ENCODE data around the gene PRPS1. TPM values are rescaled to one million over a fixed set of nuclear protein-coding genes. Genes with fewer than 3 reads are reported as not detected.

Gene PRPS1
- total and polyA plus RNA-seq, 2 of the 13 experiments (the other 11 are each of a cell fraction or from before 2014, with no cell fraction given), result 33.7 to 54.4 TPM

DNA sequence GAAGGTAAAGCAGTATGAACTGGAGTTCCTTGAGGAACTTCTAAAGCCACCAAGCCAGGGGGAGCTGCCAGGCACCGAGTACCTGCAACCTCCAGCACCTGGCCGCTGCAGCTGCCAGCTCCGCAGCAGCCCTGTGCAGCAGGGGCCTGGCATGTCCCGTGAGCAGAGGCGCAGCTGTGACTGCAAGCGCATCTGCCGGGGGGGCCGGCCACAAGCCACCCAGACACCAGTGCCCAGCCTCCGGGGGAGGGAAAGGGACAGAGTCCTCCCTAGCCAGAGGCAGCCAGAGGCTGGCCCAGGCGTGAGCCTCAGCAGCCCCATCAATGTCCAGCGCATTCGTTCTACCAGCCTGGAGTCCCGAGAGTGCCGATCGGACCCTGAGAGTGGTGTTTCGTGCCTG is 26.6 kb upstream of the PRPS1 start:
- CTCF ChIA-PET (ENCODE audit: low intra/inter-chr PET ratio, low total read pairs), result no interaction called here
- Histone ChIP-seq H3K4me2 (ENCODE audit: low read depth, low read length) (no peak overlapping the region), H3K27me3 (ENCODE audit: control insufficient read depth in 1 of 2, insufficient read depth in 2 of 2, low read length in 2 of 2) (no peaks in the 10 kb centered on the region; a peak in 1 of 5 replicates), H3K79me2 (ENCODE audit: insufficient read depth, low read length) (no peaks in the 10 kb centered on the region), H3K27ac (ENCODE audit: extremely low read length, insufficient read depth, low read length) (no peak overlapping the region), H3K4me1 (ENCODE audit: insufficient read depth, low read length) (no peaks in the 10 kb centered on the region), H3K4me3 (replicated peaks in 1 of 3; ENCODE audit: insufficient read depth in 1 of 3, low read depth in 2 of 3, low read length in 3 of 3) (no peak overlapping the region), H3K9ac (ENCODE audit: insufficient read depth, low read depth, low read length) (no peak overlapping the region), H3K9me3 (ENCODE audit: low read length) (no peaks in the 10 kb centered on the region), H3K36me3 (replicated peaks in 1 of 2; ENCODE audit: control insufficient read depth in 1 of 2, insufficient read depth in 2 of 2, low read length in 2 of 2) (no peaks in the 10 kb centered on the region), H2AFZ (ENCODE audit: low read length) (no peak overlapping the region), H4K20me1 (ENCODE audit: insufficient read depth, low read length) (no peaks in the 10 kb centered on the region)
- no TSS peak for BruUV-seq (replicated peaks)
- POLR2A ChIA-PET, result no interaction called here
- in situ Hi-C loops (cut with HindIII; ENCODE audit: extremely low pct_ligation_motif_present, low pct_unique_long_range_greater_than_20kb), result no loop called here
- ATAC-seq (no peak), DNase-seq (ENCODE audit: low spot score) (no peak), FAIRE-seq (no peak)
- no peak for TF ChIP-seq AKAP8 (CRISPR knock-in tag; IDR thresholded peaks at IDR 0.05)
- no peak for TF ChIP-seq CEBPB (IDR thresholded peaks at IDR 0.05; ENCODE audit: borderline replicate concordance, low read depth, low read length)
- no peak for TF ChIP-seq CBFB (CRISPR knock-in tag; IDR thresholded peaks at IDR 0.05)
- TF ChIP-seq PHF20 (CRISPR knock-in tag; IDR thresholded peaks at IDR 0.05), result no peak
- TF ChIP-seq ZNF264 (CRISPR knock-in tag; IDR thresholded peaks at IDR 0.05), result no peak
- TF ChIP-seq MAFF (IDR thresholded peaks at IDR 0.05; ENCODE audit: low read depth, low read length), result no peak
- TF ChIP-seq ZNF136 (CRISPR knock-in tag; IDR thresholded peaks at IDR 0.05; ENCODE audit: low read depth), result no peak
- no peak for TF ChIP-seq CTCF (CRISPR knock-in tag; IDR thresholded peaks at IDR 0.05)
- no peak for TF ChIP-seq ZSCAN5A (CRISPR knock-in tag; IDR thresholded peaks at IDR 0.05; ENCODE audit: borderline replicate concordance)
- TF ChIP-seq ZNF782 (CRISPR knock-in tag; IDR thresholded peaks at IDR 0.05; ENCODE audit: borderline replicate concordance), result no peak
- TF ChIP-seq PCBP2 (optimal IDR thresholded peaks at IDR 0.05; ENCODE audit: low read depth, low read length, poor library complexity, severe bottlenecking), result no peak
- TF ChIP-seq NFRKB (IDR thresholded peaks at IDR 0.05), result no peak
- no peak for TF ChIP-seq ZNF710 (CRISPR knock-in tag; IDR thresholded peaks at IDR 0.05; ENCODE audit: borderline replicate concordance)
- TF ChIP-seq HNRNPL (IDR thresholded peaks at IDR 0.05; ENCODE audit: low read depth, low read length), result no peak
- TF ChIP-seq FOXP1 (IDR thresholded peaks at IDR 0.05), result no peak
- no peak for TF ChIP-seq FOXP1 (CRISPR knock-in tag; IDR thresholded peaks at IDR 0.05)
- TF ChIP-seq HNRNPK (IDR thresholded peaks at IDR 0.05; ENCODE audit: low read depth, low read length, poor library complexity, severe bottlenecking), result no peak
- TF ChIP-seq MXI1 (IDR thresholded peaks at IDR 0.05; ENCODE audit: borderline replicate concordance, low read depth, low read length), result no peak
- WGBS (ENCODE audit: low lambda C conversion rate), result no CpG with 5 or more reads among the region's 16 CpGs
- intact Hi-C loops (cut with micrococcal nuclease; ENCODE audit: unreplicated experiment), result loop anchor here (5.0 kb wide), 1 partner anchor 374 kb away; no protein-coding TSS in a partner anchor

Measured in HepG2 (cell line).